ENCODE measurements around the gene CAMK2D. TPM values are rescaled to one million over a fixed set of nuclear protein-coding genes. Genes with fewer than 3 reads are reported as not detected.

The CAMK2D gene
- total and polyA plus RNA-seq, 4 donors: 10.1 to 31.0 (median 25.6) TPM

- no peak overlapping the region for H3K4me3 ChIP-seq (ENCODE audit: low read depth in 1 of 3, low read length in 3 of 3)
- no peak for DNase-seq (ENCODE audit: low spot score)
- 78% methylated on average over 1 of the region's 1 CpG for WGBS
- peaks cover 0 to 7% (median 3%) of the 10 kb centered on the region in 4 donors for H3K4me1 ChIP-seq (ENCODE audit: control insufficient read depth in 4 of 4, insufficient read depth in 4 of 4, low read length in 3 of 4)
- TF ChIP-seq EGR1 (IDR thresholded peaks at IDR 0.05; ENCODE audit: low read depth in 2 of 2) (no peak), YY1 (IDR thresholded peaks at IDR 0.05) (no peak), NR2F2 (IDR thresholded peaks at IDR 0.05) (no peak), TAF1 (conservative IDR thresholded peaks at IDR 0.05) (no peak), FOXA1 (IDR thresholded peaks at IDR 0.05) (no peak), HNF4G (IDR thresholded peaks at IDR 0.05) (no peak), JUND (IDR thresholded peaks at IDR 0.05) (no peak)
- no peak overlapping the region for H3K27ac ChIP-seq (ENCODE audit: low read depth in 1 of 2, low read length in 2 of 2)
- no peak overlapping the region for H3K9ac ChIP-seq (ENCODE audit: low read depth in 1 of 2, low read length in 2 of 2)
- H3K9me3 ChIP-seq (ENCODE audit: control insufficient read depth in 4 of 4, low read length in 3 of 4): no peaks in the 10 kb centered on the region
- H3K36me3 ChIP-seq (ENCODE audit: control insufficient read depth in 4 of 4, insufficient read depth in 3 of 4, low read depth in 1 of 4, low read length in 3 of 4): no peaks in the 10 kb centered on the region
- no peaks in the 10 kb centered on the region for H3K27me3 ChIP-seq (ENCODE audit: control insufficient read depth in 4 of 4, insufficient read depth in 4 of 4, low read length in 3 of 4)
Observed at GRCh38 chr4:113444386-113444785, 317.2 kb downstream of the CAMK2D start.

- H3K9me3 ChIP-seq (ENCODE audit: control insufficient read depth in 4 of 4, low read length in 3 of 4): no peaks in the 10 kb centered on the region
- no peak overlapping the region for H3K4me3 ChIP-seq (ENCODE audit: low read depth in 1 of 3, low read length in 3 of 3)
- H3K9ac ChIP-seq (ENCODE audit: low read depth in 1 of 2, low read length in 2 of 2): no peak overlapping the region
- no peaks in the 10 kb centered on the region for H3K27me3 ChIP-seq (ENCODE audit: control insufficient read depth in 4 of 4, insufficient read depth in 4 of 4, low read length in 3 of 4)
- no peaks in the 10 kb centered on the region for H3K36me3 ChIP-seq (ENCODE audit: control insufficient read depth in 4 of 4, insufficient read depth in 3 of 4, low read depth in 1 of 4, low read length in 3 of 4)
- no peak overlapping the region for H3K27ac ChIP-seq (ENCODE audit: low read depth in 1 of 2, low read length in 2 of 2)
- H3K4me1 ChIP-seq (ENCODE audit: control insufficient read depth in 4 of 4, insufficient read depth in 4 of 4, low read length in 3 of 4): peaks cover 0 to 5% (median 0%) of the 10 kb centered on the region in 4 donors
- DNase-seq (ENCODE audit: low spot score): no peak
- 86% methylated on average over 6 of the region's 6 CpGs for WGBS
- TF ChIP-seq HNF4G (IDR thresholded peaks at IDR 0.05) (no peak), NR2F2 (IDR thresholded peaks at IDR 0.05) (no peak), FOXA2 (IDR thresholded peaks at IDR 0.05) (no peak), REST (IDR thresholded peaks at IDR 0.05) (no peak), SP1 (IDR thresholded peaks at IDR 0.05) (no peak), ZBTB33 (IDR thresholded peaks at IDR 0.05) (no peak), RAD21 (IDR thresholded peaks at IDR 0.05) (no peak), GABPA (IDR thresholded peaks at IDR 0.05 in 1 of 2, conservative IDR thresholded peaks at IDR 0.05 in 1 of 2) (no peak), YY1 (IDR thresholded peaks at IDR 0.05) (no peak), JUND (IDR thresholded peaks at IDR 0.05) (no peak), EGR1 (IDR thresholded peaks at IDR 0.05; ENCODE audit: low read depth in 2 of 2) (no peak)
Observed at GRCh38 chr4:113442826-113443225, 318.7 kb downstream of the CAMK2D start.

GRCh38 chr4:113440371-113440770, 321.2 kb downstream of the CAMK2D start:
- Histone ChIP-seq H3K4me1 (ENCODE audit: control insufficient read depth in 4 of 4, insufficient read depth in 4 of 4, low read length in 3 of 4) (no peaks in the 10 kb centered on the region), H3K36me3 (ENCODE audit: control insufficient read depth in 4 of 4, insufficient read depth in 3 of 4, low read depth in 1 of 4, low read length in 3 of 4) (no peaks in the 10 kb centered on the region), H3K9me3 (ENCODE audit: control insufficient read depth in 4 of 4, low read length in 3 of 4) (no peaks in the 10 kb centered on the region), H3K9ac (ENCODE audit: low read depth in 1 of 2, low read length in 2 of 2) (no peak overlapping the region), H3K4me3 (ENCODE audit: low read depth in 1 of 3, low read length in 3 of 3) (no peak overlapping the region), H3K27me3 (ENCODE audit: control insufficient read depth in 4 of 4, insufficient read depth in 4 of 4, low read length in 3 of 4) (no peaks in the 10 kb centered on the region), H3K27ac (ENCODE audit: low read depth in 1 of 2, low read length in 2 of 2) (no peak overlapping the region)
- no peak for DNase-seq (ENCODE audit: low spot score)
- WGBS: 92% methylated on average over 4 of the region's 4 CpGs
- no peak for TF ChIP-seq HNF4A (conservative IDR thresholded peaks at IDR 0.05)
- TF ChIP-seq SP1 (IDR thresholded peaks at IDR 0.05): no peak
- no peak for TF ChIP-seq CTCF (IDR thresholded peaks at IDR 0.05; ENCODE audit: low read depth, low read length, missing input control)
- TF ChIP-seq, protein P1, sequence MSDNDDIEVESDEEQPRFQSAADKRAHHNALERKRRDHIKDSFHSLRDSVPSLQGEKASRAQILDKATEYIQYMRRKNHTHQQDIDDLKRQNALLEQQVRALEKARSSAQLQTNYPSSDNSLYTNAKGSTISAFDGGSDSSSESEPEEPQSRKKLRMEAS (IDR thresholded peaks at IDR 0.05): no peak
- TF ChIP-seq EGR1 (IDR thresholded peaks at IDR 0.05; ENCODE audit: low read depth in 2 of 2): no peak
- no peak for TF ChIP-seq TAF1 (conservative IDR thresholded peaks at IDR 0.05)
- TF ChIP-seq FOXA2 (IDR thresholded peaks at IDR 0.05): no peak
- no peak for TF ChIP-seq REST (IDR thresholded peaks at IDR 0.05)
- TF ChIP-seq, protein P2, sequence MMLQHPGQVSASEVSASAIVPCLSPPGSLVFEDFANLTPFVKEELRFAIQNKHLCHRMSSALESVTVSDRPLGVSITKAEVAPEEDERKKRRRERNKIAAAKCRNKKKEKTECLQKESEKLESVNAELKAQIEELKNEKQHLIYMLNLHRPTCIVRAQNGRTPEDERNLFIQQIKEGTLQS (IDR thresholded peaks at IDR 0.05): no peak
- TF ChIP-seq HNF4G (IDR thresholded peaks at IDR 0.05): no peak
